ENCODE results near the gene DRICH1.
"Not testable (repeated sequence)": the region's sequence is repeated elsewhere in the genome, so short reads cannot be mapped to it uniquely, and the experiment has no call there.

DRICH1 gene, protein sequence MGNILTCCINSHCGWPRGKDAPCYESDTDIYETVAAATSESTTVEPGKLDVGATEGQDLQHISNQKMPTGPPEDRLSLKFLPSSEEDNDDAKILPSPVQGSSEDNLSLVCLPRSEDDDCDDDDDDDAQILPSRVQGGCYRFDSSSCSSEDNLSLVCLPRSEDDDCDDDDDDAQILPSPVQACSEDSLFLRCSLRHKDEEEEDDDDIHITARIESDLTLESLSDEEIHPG
- total RNA-seq = 1.4 to 2.0 (median 1.7) reads per million in 3 donors

GRCh38 chr22:23632178-23632577, at the start of gene DRICH1:
Gene DRICH1 (minus strand): TSS chr22:23632321. CDS start chr22:23632023, 298 bp downstream.
- Histone ChIP-seq H3K9me3 (ENCODE audit: control insufficient read depth, low read length) (no peaks in the 10 kb centered on the region), H3K27me3 (replicated peaks; ENCODE audit: control insufficient read depth, insufficient read depth, low read length, poor library complexity, severe bottlenecking) (no peaks in the 10 kb centered on the region), H3K4me1 (ENCODE audit: control insufficient read depth, insufficient read depth, low read length, poor library complexity, severe bottlenecking) (no peaks in the 10 kb centered on the region), H3K4me3 (ENCODE audit: insufficient read depth, low read depth, low read length, poor library complexity, severe bottlenecking) (no peak within 1 kb of the TSS), H3K27ac (ENCODE audit: insufficient read depth, low read length, poor library complexity, severe bottlenecking) (no peak within 1 kb of the TSS), H3K36me3 (ENCODE audit: control insufficient read depth, insufficient read depth, low read length) (no peaks in the 10 kb centered on the region)
- no peak for DNase-seq

- peaks cover 5% of the 10 kb centered on the region for H3K36me3 ChIP-seq (ENCODE audit: control insufficient read depth, insufficient read depth, low read length)
These were observed 49.1 kb upstream of the DRICH1 start for GRCh38 chr22:23681026-23681809.

GRCh38 chr22:23678133-23678532, 46.0 kb upstream of the DRICH1 start:
- peaks cover 5% of the 10 kb centered on the region for H3K4me1 ChIP-seq (ENCODE audit: control insufficient read depth, insufficient read depth, low read length, poor library complexity, severe bottlenecking)
- no peaks in the 10 kb centered on the region for H3K27me3 ChIP-seq (replicated peaks; ENCODE audit: control insufficient read depth, insufficient read depth, low read length, poor library complexity, severe bottlenecking)
- no peak for DNase-seq
- no peak overlapping the region for H3K4me3 ChIP-seq (ENCODE audit: insufficient read depth, low read depth, low read length, poor library complexity, severe bottlenecking)
- H3K27ac ChIP-seq (ENCODE audit: insufficient read depth, low read length, poor library complexity, severe bottlenecking) = no peak overlapping the region
- H3K9me3 ChIP-seq (ENCODE audit: control insufficient read depth, low read length) = no peaks in the 10 kb centered on the region
- no peaks in the 10 kb centered on the region for H3K36me3 ChIP-seq (ENCODE audit: control insufficient read depth, insufficient read depth, low read length)

More at GRCh38 chr22:23681026-23681809, 49.1 kb upstream of the DRICH1 start:
- no peak for DNase-seq
- H3K4me1 ChIP-seq (ENCODE audit: control insufficient read depth, insufficient read depth, low read length, poor library complexity, severe bottlenecking) = peaks cover 2% of the 10 kb centered on the region
- no peak overlapping the region for H3K27ac ChIP-seq (ENCODE audit: insufficient read depth, low read length, poor library complexity, severe bottlenecking)
- no peaks in the 10 kb centered on the region for H3K27me3 ChIP-seq (replicated peaks; ENCODE audit: control insufficient read depth, insufficient read depth, low read length, poor library complexity, severe bottlenecking)
- H3K4me3 ChIP-seq (ENCODE audit: insufficient read depth, low read depth, low read length, poor library complexity, severe bottlenecking) = no peak overlapping the region
- H3K9me3 ChIP-seq (ENCODE audit: control insufficient read depth, low read length) = no peaks in the 10 kb centered on the region

GRCh38 chr22:23677701-23677995, 45.5 kb upstream of the DRICH1 start:
- DNase-seq = no peak
- Histone ChIP-seq H3K9me3 (ENCODE audit: control insufficient read depth, low read length) (no peaks in the 10 kb centered on the region), H3K27me3 (replicated peaks; ENCODE audit: control insufficient read depth, insufficient read depth, low read length, poor library complexity, severe bottlenecking) (no peaks in the 10 kb centered on the region), H3K4me3 (ENCODE audit: insufficient read depth, low read depth, low read length, poor library complexity, severe bottlenecking) (no peak overlapping the region), H3K36me3 (ENCODE audit: control insufficient read depth, insufficient read depth, low read length) (no peaks in the 10 kb centered on the region), H3K27ac (ENCODE audit: insufficient read depth, low read length, poor library complexity, severe bottlenecking) (no peak overlapping the region), H3K4me1 (ENCODE audit: control insufficient read depth, insufficient read depth, low read length, poor library complexity, severe bottlenecking) (peaks cover 5% of the 10 kb centered on the region)

GRCh38 chr22:23676841-23677700, 45.0 kb upstream of the DRICH1 start:
- H3K9me3 ChIP-seq (ENCODE audit: control insufficient read depth, low read length); H3K27ac ChIP-seq (ENCODE audit: insufficient read depth, low read length, poor library complexity, severe bottlenecking); DNase-seq; H3K36me3 ChIP-seq (ENCODE audit: control insufficient read depth, insufficient read depth, low read length); H3K4me3 ChIP-seq (ENCODE audit: insufficient read depth, low read depth, low read length, poor library complexity, severe bottlenecking); H3K4me1 ChIP-seq (ENCODE audit: control insufficient read depth, insufficient read depth, low read length, poor library complexity, severe bottlenecking); H3K27me3 ChIP-seq (replicated peaks; ENCODE audit: control insufficient read depth, insufficient read depth, low read length, poor library complexity, severe bottlenecking): not testable (repeated sequence)

DNA sequence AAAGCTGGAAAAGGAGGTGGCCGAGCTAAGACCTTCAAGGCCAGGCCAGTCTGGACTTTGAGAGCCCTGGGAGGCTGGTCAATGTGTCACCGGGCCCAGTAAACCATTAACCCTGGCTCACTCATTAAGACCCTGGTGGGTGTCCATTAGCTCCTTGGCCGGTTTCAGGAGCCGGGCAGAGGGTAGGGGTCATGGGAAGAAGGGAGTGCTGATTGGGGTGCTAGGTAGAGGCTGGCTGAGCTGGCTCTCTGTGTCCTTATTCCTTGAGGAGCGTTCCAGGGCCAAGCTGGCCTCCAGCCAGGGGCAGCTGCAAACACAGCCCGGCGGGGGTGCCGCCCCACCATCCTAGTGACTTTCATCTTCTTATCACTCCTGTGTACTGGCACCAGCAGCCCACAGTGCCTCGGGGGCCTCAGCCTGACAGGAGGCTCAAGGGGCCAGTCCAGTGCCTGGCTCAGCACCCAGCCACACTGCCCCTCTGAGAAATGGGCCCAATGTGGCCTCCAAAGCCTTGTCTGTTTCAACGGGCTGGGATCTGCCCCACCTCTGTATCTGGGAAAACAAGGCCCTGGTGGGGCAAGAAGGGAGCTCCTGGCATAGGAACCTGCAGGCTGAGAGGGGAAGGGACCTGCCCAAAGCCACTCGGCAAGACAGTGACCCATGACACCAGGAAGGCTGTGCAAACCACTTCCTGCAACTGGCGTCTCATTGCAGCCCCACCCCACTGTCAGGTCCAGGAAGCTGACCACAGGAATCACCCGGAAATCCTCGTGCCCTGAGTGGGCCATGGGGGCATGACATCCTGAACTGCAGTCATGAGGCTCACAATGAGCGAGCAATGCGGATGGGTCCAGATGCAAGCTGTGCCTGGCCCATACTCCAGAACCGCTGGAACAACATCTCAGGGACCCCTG, 43.6 kb upstream of the DRICH1 start:
- H3K27me3 ChIP-seq (replicated peaks; ENCODE audit: control insufficient read depth, insufficient read depth, low read length, poor library complexity, severe bottlenecking) = no peaks in the 10 kb centered on the region
- no peak overlapping the region for H3K4me3 ChIP-seq (ENCODE audit: insufficient read depth, low read depth, low read length, poor library complexity, severe bottlenecking)
- H3K27ac ChIP-seq (ENCODE audit: insufficient read depth, low read length, poor library complexity, severe bottlenecking) = no peak overlapping the region
- H3K9me3 ChIP-seq (ENCODE audit: control insufficient read depth, low read length) = no peaks in the 10 kb centered on the region
- peaks cover 5% of the 10 kb centered on the region for H3K4me1 ChIP-seq (ENCODE audit: control insufficient read depth, insufficient read depth, low read length, poor library complexity, severe bottlenecking)
- no peak for DNase-seq
- H3K36me3 ChIP-seq (ENCODE audit: control insufficient read depth, insufficient read depth, low read length) = no peaks in the 10 kb centered on the region

- H3K27ac ChIP-seq (ENCODE audit: insufficient read depth, low read length, poor library complexity, severe bottlenecking); H3K4me3 ChIP-seq (ENCODE audit: insufficient read depth, low read depth, low read length, poor library complexity, severe bottlenecking); DNase-seq; H3K9me3 ChIP-seq (ENCODE audit: control insufficient read depth, low read length); H3K27me3 ChIP-seq (replicated peaks; ENCODE audit: control insufficient read depth, insufficient read depth, low read length, poor library complexity, severe bottlenecking); H3K36me3 ChIP-seq (ENCODE audit: control insufficient read depth, insufficient read depth, low read length); H3K4me1 ChIP-seq (ENCODE audit: control insufficient read depth, insufficient read depth, low read length, poor library complexity, severe bottlenecking): not testable (repeated sequence)
These were observed 42.9 kb upstream of the DRICH1 start for GRCh38 chr22:23674886-23675501.

- Histone ChIP-seq H3K9me3 (ENCODE audit: control insufficient read depth, low read length) (no peaks in the 10 kb centered on the region), H3K4me1 (ENCODE audit: control insufficient read depth, insufficient read depth, low read length, poor library complexity, severe bottlenecking) (peaks cover 5% of the 10 kb centered on the region), H3K36me3 (ENCODE audit: control insufficient read depth, insufficient read depth, low read length) (no peaks in the 10 kb centered on the region), H3K27ac (ENCODE audit: insufficient read depth, low read length, poor library complexity, severe bottlenecking) (no peak overlapping the region), H3K4me3 (ENCODE audit: insufficient read depth, low read depth, low read length, poor library complexity, severe bottlenecking) (no peak overlapping the region), H3K27me3 (replicated peaks; ENCODE audit: control insufficient read depth, insufficient read depth, low read length, poor library complexity, severe bottlenecking) (no peaks in the 10 kb centered on the region)
- no peak for DNase-seq
These were observed 41.9 kb upstream of the DRICH1 start for GRCh38 chr22:23673826-23674690.
